BLaER1 (cell line): ENCODE data around the gene SEMA3F.

Experiments
- H3K27ac ChIP-seq: shearing (Covaris generic); formaldehyde crosslinking; 2 replicates; pipeline ENCODE4 v1.8.1; 2022
- H3K27me3 ChIP-seq: shearing (Covaris generic); formaldehyde crosslinking; 2 replicates; pipeline ENCODE4 v1.8.1; 2022
- H3K36me3 ChIP-seq: shearing (Covaris generic); formaldehyde crosslinking; 2 replicates; pipeline ENCODE4 v1.8.1; 2022
- H3K4me1 ChIP-seq: shearing (Covaris generic); formaldehyde crosslinking; 2 replicates; pipeline ENCODE4 v1.8.1; 2022
- H3K4me2 ChIP-seq: shearing (Covaris generic); formaldehyde crosslinking; 2 replicates; pipeline ENCODE4 v1.8.1; 2022
- H3K4me3 ChIP-seq: shearing (Covaris generic); formaldehyde crosslinking; 2 replicates; pipeline ENCODE4 v1.8.1; 2022
- H3K9ac ChIP-seq: shearing (Covaris generic); formaldehyde crosslinking; 2 replicates; pipeline ENCODE4 v1.8.1; 2022
- H3K9me3 ChIP-seq: shearing (Covaris generic); formaldehyde crosslinking; 2 replicates; pipeline ENCODE4 v1.8.1; 2022
- H4K20me1 ChIP-seq: shearing (Covaris generic); formaldehyde crosslinking; 2 replicates; pipeline ENCODE4 v1.8.1; 2022
- Cebpa-rat ChIP-seq: shearing (Covaris generic); IDR thresholded peaks from 2 replicates; pipeline ENCODE4 v1.8.1; 2022

SEMA3F gene

GRCh38 chr3:50162034-50162883, 7.1 kb downstream of the SEMA3F start:
- Histone ChIP-seq H3K9ac (peak overlapping the region; percentile 60), H3K36me3 (peaks cover 57% of the 10 kb centered on the region), H3K4me2 (peak overlapping the region; percentile 96)

GRCh38 chr3:50163572-50164455, 8.7 kb downstream of the SEMA3F start:
- Histone ChIP-seq H3K4me3 (no peak overlapping the region), H3K9me3 (no peaks in the 10 kb centered on the region), H3K4me1 (peaks cover 100% of the 10 kb centered on the region), H3K27me3 (no peaks in the 10 kb centered on the region; the same call in 1 of the 2 replicates), H3K4me2 (peak overlapping the region; percentile 96), H4K20me1 (peaks cover 56% of the 10 kb centered on the region), H3K9ac (peak overlapping the region; percentile 60), H3K27ac (peak overlapping the region; percentile 86), H3K36me3 (peaks cover 64% of the 10 kb centered on the region)
- TF ChIP-seq Cebpa-rat: no peak

More at GRCh38 chr3:50162034-50162883, 7.1 kb downstream of the SEMA3F start:
- no peak overlapping the region for H3K4me3 ChIP-seq
- no peaks in the 10 kb centered on the region for H3K27me3 ChIP-seq
- H3K9me3 ChIP-seq: no peaks in the 10 kb centered on the region
- no peak for TF ChIP-seq Cebpa-rat
- peaks cover 57% of the 10 kb centered on the region for H4K20me1 ChIP-seq
- H3K4me1 ChIP-seq: peaks cover 100% of the 10 kb centered on the region
- peak overlapping the region; percentile 86 for H3K27ac ChIP-seq

- H3K9me3 ChIP-seq: no peaks in the 10 kb centered on the region
- TF ChIP-seq Cebpa-rat: no peak
- no peak overlapping the region for H3K4me3 ChIP-seq
- peak overlapping the region; percentile 86 for H3K27ac ChIP-seq
- H3K36me3 ChIP-seq: peaks cover 64% of the 10 kb centered on the region
- H3K4me1 ChIP-seq: peaks cover 100% of the 10 kb centered on the region
- H3K4me2 ChIP-seq: peak overlapping the region; percentile 96
- H3K27me3 ChIP-seq: no peaks in the 10 kb centered on the region; the same call in 1 of the 2 replicates
- peaks cover 54% of the 10 kb centered on the region for H4K20me1 ChIP-seq
- peak overlapping the region; percentile 19; the same call in 1 of the 2 replicates for H3K9ac ChIP-seq
Observed at GRCh38 chr3:50164481-50164880, 9.4 kb downstream of the SEMA3F start.

DNA sequence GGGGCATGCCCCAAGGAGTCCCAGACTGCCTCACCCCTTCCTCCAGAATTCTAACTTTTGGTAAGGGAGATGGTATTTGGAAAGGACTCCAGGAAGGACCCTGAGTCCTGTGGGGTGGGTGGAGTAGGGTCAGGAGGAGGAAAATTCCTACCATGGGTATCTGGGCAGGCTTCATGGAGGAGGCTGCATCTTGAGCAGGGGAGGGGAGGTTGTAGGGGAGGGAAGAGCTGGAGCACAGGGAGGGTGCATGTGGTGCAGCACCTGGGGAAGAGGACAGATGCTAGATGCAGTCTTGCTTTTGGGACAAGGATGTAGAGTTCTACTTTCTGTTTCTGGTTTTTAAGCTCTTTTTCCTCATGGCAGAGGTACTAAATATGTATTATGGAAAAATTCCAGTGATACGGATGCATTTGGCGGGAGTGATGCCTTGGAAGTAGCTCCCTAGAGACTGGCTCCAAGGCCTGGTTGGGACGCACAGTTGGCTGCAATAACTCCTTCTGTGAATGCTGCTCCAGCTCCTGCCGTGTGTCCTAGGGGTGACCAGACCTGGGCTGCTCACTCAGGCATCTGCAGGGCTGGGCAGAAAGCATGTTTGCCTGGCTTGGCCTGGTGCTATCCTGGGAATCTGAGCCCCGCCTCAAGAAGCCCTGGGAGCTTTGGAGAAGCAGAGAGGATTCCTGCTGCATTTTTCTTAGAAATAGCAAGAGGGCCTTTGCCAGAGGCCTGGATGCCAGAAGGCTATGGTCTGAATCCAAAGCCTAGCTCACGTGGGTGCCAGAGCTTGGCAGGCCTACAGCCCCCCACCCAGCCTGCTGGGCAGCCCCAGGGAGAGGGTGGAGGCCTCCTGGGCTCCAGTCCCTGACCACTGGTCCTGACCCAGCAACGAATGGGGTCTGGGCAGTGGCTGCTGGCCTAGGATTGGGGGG, 10.1 kb downstream of the SEMA3F start:
- Histone ChIP-seq H3K4me2 (peak overlapping the region; percentile 96), H3K27ac (peak overlapping the region; percentile 86)

GRCh38 chr3:50165910-50166538, 10.9 kb downstream of the SEMA3F start:
- H3K36me3 ChIP-seq: peaks cover 49% of the 10 kb centered on the region
- H3K4me2 ChIP-seq: peak overlapping the region; percentile 96
- peak overlapping the region; percentile 56 for H3K4me3 ChIP-seq
- no peak for TF ChIP-seq Cebpa-rat
- peak overlapping the region; percentile 86 for H3K27ac ChIP-seq
- peaks cover 100% of the 10 kb centered on the region for H3K4me1 ChIP-seq
- H3K27me3 ChIP-seq: no peaks in the 10 kb centered on the region; the same call in 1 of the 2 replicates
- peak overlapping the region; percentile 72 for H3K9ac ChIP-seq
- H3K9me3 ChIP-seq: no peaks in the 10 kb centered on the region
- H4K20me1 ChIP-seq: peaks cover 60% of the 10 kb centered on the region

More for the DNA sequence above, 10.1 kb downstream of the SEMA3F start:
- H3K9ac ChIP-seq: peak overlapping the region; percentile 72
- H3K9me3 ChIP-seq: no peaks in the 10 kb centered on the region
- TF ChIP-seq Cebpa-rat: no peak
- no peaks in the 10 kb centered on the region; the same call in 1 of the 2 replicates for H3K27me3 ChIP-seq
- peaks cover 100% of the 10 kb centered on the region for H3K4me1 ChIP-seq
- peaks cover 54% of the 10 kb centered on the region for H4K20me1 ChIP-seq
- peak overlapping the region; percentile 56 for H3K4me3 ChIP-seq
- H3K36me3 ChIP-seq: peaks cover 57% of the 10 kb centered on the region

GRCh38 chr3:50166620-50167019, 11.5 kb downstream of the SEMA3F start:
- H3K4me3 ChIP-seq: peak overlapping the region; percentile 56
- peak overlapping the region; percentile 86 for H3K27ac ChIP-seq
- peak overlapping the region; percentile 72 for H3K9ac ChIP-seq
- no peak for TF ChIP-seq Cebpa-rat
- peaks cover 66% of the 10 kb centered on the region for H4K20me1 ChIP-seq
- peaks cover 100% of the 10 kb centered on the region for H3K4me1 ChIP-seq
- H3K36me3 ChIP-seq: peaks cover 45% of the 10 kb centered on the region
- no peaks in the 10 kb centered on the region; the same call in 1 of the 2 replicates for H3K27me3 ChIP-seq
- no peaks in the 10 kb centered on the region for H3K9me3 ChIP-seq
- peak overlapping the region; percentile 96 for H3K4me2 ChIP-seq

GRCh38 chr3:50167069-50167840, 12.1 kb downstream of the SEMA3F start:
- H3K4me1 ChIP-seq: peaks cover 100% of the 10 kb centered on the region
- no peaks in the 10 kb centered on the region; the same call in 1 of the 2 replicates for H3K27me3 ChIP-seq
- peaks cover 73% of the 10 kb centered on the region for H4K20me1 ChIP-seq
- H3K27ac ChIP-seq: peak overlapping the region; percentile 86
- no peak for TF ChIP-seq Cebpa-rat
- H3K9me3 ChIP-seq: no peaks in the 10 kb centered on the region
- peak overlapping the region; percentile 96 for H3K4me2 ChIP-seq
- peaks cover 45% of the 10 kb centered on the region for H3K36me3 ChIP-seq
- peak overlapping the region; percentile 72 for H3K9ac ChIP-seq
- peak overlapping the region; percentile 56 for H3K4me3 ChIP-seq

- Histone ChIP-seq H3K27ac (peak overlapping the region; percentile 56), H3K4me1 (peaks cover 100% of the 10 kb centered on the region), H3K27me3 (no peaks in the 10 kb centered on the region; the same call in 1 of the 2 replicates), H3K4me3 (no peak overlapping the region), H3K36me3 (peaks cover 45% of the 10 kb centered on the region), H3K9ac (no peak overlapping the region), H3K9me3 (no peaks in the 10 kb centered on the region), H3K4me2 (peak overlapping the region; percentile 96), H4K20me1 (peaks cover 78% of the 10 kb centered on the region)
- no peak for TF ChIP-seq Cebpa-rat
Observed at GRCh38 chr3:50167841-50168209, 12.7 kb downstream of the SEMA3F start.
